Right lobe of liver (tissue), 4 donors: Measurements from ENCODE around the gene CDR2L.

Source experiments
- CTCF ChIP-seq, 4 donors: fragments of 200-600 bp in 3 of 4; fragments of 450-650 bp in 1 of 4; IDR thresholded peaks; one replicate each; pipeline versions ENCODE4 v1.5.1 to v1.8.0; 2016 to 2022; ENCODE audit warnings: antibody characterized with exemption in 4 of 4, mild to moderate bottlenecking in 2 of 4
- POLR2A ChIP-seq: fragments of 450-650 bp; IDR thresholded peaks from one replicate; pipeline ENCODE4 v1.6.1; 2017; ENCODE audit warnings: antibody characterized with exemption, mild to moderate bottlenecking
- donor health status: DM: no; HTN: no; CAD: no.
- donor health status: DM: no; HTN: no; CAD: no.
- donor health status: DM: no; HTN: yes; CAD: no.

GRCh38 chr17:75012096-75012345, 24.6 kb downstream of the CDR2L start:
- no peak for TF ChIP-seq CTCF (IDR thresholded peaks at IDR 0.05)
- TF ChIP-seq POLR2A, result no peak
